HepG2 (cell line): Measurements from ENCODE around the gene PFKP. TPM values are rescaled to one million over a fixed set of nuclear protein-coding genes. Genes with fewer than 3 reads are reported as not detected.

Source experiments
- ATAC-seq: fragments of 200-7000 bp; cut with Tn5 transposase; 3 replicates; pipeline ENCODE4 v1.9.1; 2020; ENCODE audit warnings: mild to moderate bottlenecking, moderate library complexity
- BruUV-seq: library from RNA; stranded (reverse); fragments of 400-500 nt; replicated peaks from 2 replicates; lab custom pipeline; 2021; lab: Mats Ljungman, UMichigan
- CTCF ChIA-PET: fragments of 300-600 bp; formaldehyde crosslinking; extraction: SDS; loops from one replicate; lab custom pipeline; 2021; ENCODE audit warnings: low total read pairs, inconsistent platforms, low intra/inter-chr PET ratio; lab: Yijun Ruan, JAX
- POLR2A ChIA-PET: fragments of 350-600 bp; sonication (Branson Sonifier 250); formaldehyde crosslinking; loops from one replicate; lab custom pipeline; 2020; ENCODE audit warnings: antibody characterized with exemption, inconsistent platforms; lab: Yijun Ruan, JAX
- DNase-seq: peaks from one replicate; pipeline ENCODE4 v3.0.0-alpha.2; 2015; ENCODE audit warnings: low spot score
- FAIRE-seq: peaks from 3 replicates; lab custom pipeline; 2011; peaks lifted over from hg19 to GRCh38; lab: Jason Lieb, UNC
- H2AFZ ChIP-seq: one replicate; pipeline ENCODE4 v1.6.1; 2011; ENCODE audit warnings: low read length, inconsistent platforms
- H3K27ac ChIP-seq: fragments of 300-600 bp; 3 replicates; pipeline ENCODE4 v1.8.0; 2011; ENCODE audit warnings: mixed run types, mild to moderate bottlenecking, mixed read lengths, low read length, inconsistent platforms; ENCODE audit not compliant: insufficient read depth; ENCODE audit errors: extremely low read length
- H3K27me3 ChIP-seq, 2 experiments: fragments of 200-600 bp in 1 of 2; 2 replicates in 1 of 2; 3 replicates in 1 of 2; pipeline versions ENCODE4 v1.6.0 to v1.8.0; 2011; ENCODE audit warnings: low read length in 2 of 2, mild to moderate bottlenecking in 2 of 2, moderate library complexity in 2 of 2, inconsistent platforms in 1 of 2; ENCODE audit not compliant: insufficient read depth in 2 of 2, control insufficient read depth in 1 of 2
- H3K36me3 ChIP-seq, 2 experiments: fragments of 200-600 bp in 1 of 2; replicated peaks in 1 of 2; 2 replicates in 1 of 2; 3 replicates in 1 of 2; pipeline versions ENCODE4 v1.5.1 to v1.8.0; 2011; ENCODE audit warnings: low read length in 2 of 2, inconsistent platforms in 1 of 2; ENCODE audit not compliant: insufficient read depth in 2 of 2, control insufficient read depth in 1 of 2
- H3K4me1 ChIP-seq: 2 replicates; pipeline ENCODE4 v1.5.1; 2012; ENCODE audit warnings: low read length, inconsistent platforms; ENCODE audit not compliant: insufficient read depth
- H3K4me2 ChIP-seq: 2 replicates; pipeline ENCODE4 v1.6.0; 2011; ENCODE audit warnings: low read depth, low read length, inconsistent platforms
- H3K4me3 ChIP-seq, 3 experiments: fragments of 200-600 bp in 1 of 3; sonication (generic), shearing (Covaris generic) in 1 of 3; replicated peaks in 1 of 3; 2 replicates each; pipeline ENCODE4 v1.5.1; 2011 to 2016; ENCODE audit warnings: low read length in 3 of 3, inconsistent platforms in 2 of 3, low read depth in 2 of 3, mild to moderate bottlenecking in 2 of 3, control low read depth in 1 of 3, mixed read lengths in 1 of 3; ENCODE audit not compliant: insufficient read depth in 1 of 3
- H3K79me2 ChIP-seq: one replicate; pipeline ENCODE4 v1.6.1; 2011; ENCODE audit warnings: low read length, inconsistent platforms; ENCODE audit not compliant: insufficient read depth
- H3K9ac ChIP-seq: 2 replicates; pipeline ENCODE4 v1.6.0; 2011; ENCODE audit warnings: mild to moderate bottlenecking, low read depth, low read length, inconsistent platforms; ENCODE audit not compliant: insufficient read depth
- H3K9me3 ChIP-seq: 2 replicates; pipeline ENCODE4 v1.5.1; 2012; ENCODE audit warnings: mild to moderate bottlenecking, low read length
- H4K20me1 ChIP-seq: 2 replicates; pipeline ENCODE4 v1.6.0; 2011; ENCODE audit warnings: inconsistent platforms, mild to moderate bottlenecking, low read length, moderate library complexity; ENCODE audit not compliant: insufficient read depth
- ATM ChIP-seq: fragments of 450-650 bp; IDR thresholded peaks from 2 replicates; pipeline ENCODE4 v1.7.1; 2017; ENCODE audit warnings: mild to moderate bottlenecking, borderline replicate concordance
- CENPBD1 ChIP-seq: sonication (generic); formaldehyde crosslinking; IDR thresholded peaks from 2 replicates; pipeline ENCODE4 v1.8.0; 2022; ENCODE audit warnings: missing genetic modification reagents, low read depth, mild to moderate bottlenecking, borderline replicate concordance
- FOXC1 ChIP-seq: sonication (generic); formaldehyde crosslinking; IDR thresholded peaks from 2 replicates; pipeline ENCODE4 v1.8.0; 2022; ENCODE audit warnings: mild to moderate bottlenecking, missing genetic modification reagents, borderline replicate concordance
- FOXP4 ChIP-seq: sonication (generic); formaldehyde crosslinking; IDR thresholded peaks from 2 replicates; pipeline ENCODE4 v1.4.0; 2020; ENCODE audit warnings: missing genetic modification reagents
- NFATC3 ChIP-seq: sonication (generic); formaldehyde crosslinking; IDR thresholded peaks from 2 replicates; pipeline ENCODE4 v1.5.1; 2020; ENCODE audit warnings: mild to moderate bottlenecking, missing genetic modification reagents
- NR0B2 ChIP-seq: sonication (generic); formaldehyde crosslinking; IDR thresholded peaks from 2 replicates; pipeline ENCODE4 v1.4.0; 2020; ENCODE audit warnings: mild to moderate bottlenecking, missing genetic modification reagents
- THAP9 ChIP-seq: sonication (generic); formaldehyde crosslinking; IDR thresholded peaks from 2 replicates; pipeline ENCODE4; 2020; ENCODE audit warnings: missing genetic modification reagents, mild to moderate bottlenecking, borderline replicate concordance
- TIGD3 ChIP-seq: sonication (generic); formaldehyde crosslinking; IDR thresholded peaks from 2 replicates; pipeline ENCODE4 v1.5.1; 2020; ENCODE audit warnings: mild to moderate bottlenecking, missing genetic modification reagents, borderline replicate concordance
- TMF1 ChIP-seq: sonication (generic); formaldehyde crosslinking; IDR thresholded peaks from 2 replicates; pipeline ENCODE4 v1.8.1; 2022; ENCODE audit warnings: low read depth, missing genetic modification reagents
- ZBTB33 ChIP-seq: sonication (generic); formaldehyde crosslinking; IDR thresholded peaks from 2 replicates; pipeline ENCODE4 v1.4.0; 2020; ENCODE audit warnings: missing genetic modification reagents
- ZNF589 ChIP-seq: sonication (generic); formaldehyde crosslinking; conservative IDR thresholded peaks from 2 replicates; pipeline ENCODE4 v1.8.0; 2022; ENCODE audit warnings: mild to moderate bottlenecking, moderate library complexity, missing genetic modification reagents
- ZNF776 ChIP-seq: sonication (generic); formaldehyde crosslinking; IDR thresholded peaks from 2 replicates; pipeline ENCODE4 v1.4.0; 2020; ENCODE audit warnings: mild to moderate bottlenecking, missing genetic modification reagents
- WGBS: methylation state at CpG from one replicate; pipeline ENCODE4 v1.1.6; 2017; ENCODE audit warnings: low lambda C conversion rate; 5-methylcytosine and 5-hydroxymethylcytosine counted together
- in situ Hi-C: cut with HindIII; loops from 2 replicates; pipeline ENCODE4 v1.10.0; 2017; ENCODE audit warnings: low pct_unique_long_range_greater_than_20kb; ENCODE audit not compliant: extremely low pct_ligation_motif_present
- intact Hi-C: fragments of 100-400 bp; cut with micrococcal nuclease; formaldehyde crosslinking; loops from one replicate; pipeline ENCODE4 v1.10.0; 2022; ENCODE audit not compliant: unreplicated experiment
- polyA plus RNA-seq, 8 experiments: library from polyadenylated mRNA; depleted of rRNA in 3 of 8; stranded (reverse) in 7 of 8; unstranded in 1 of 8; fragments of >200 nt; fragmentation: Illumina TruSeq in 4 of 8; extraction: Trizol in 4 of 8; gene quantifications; 2 replicates each; pipeline versions ENCODE4 v1.2.1 to v1.2.3, GENCODE V29; 2011 to 2016; ENCODE audit warnings: low read depth in 4 of 8, missing spikeins in 1 of 8, mixed read lengths in 1 of 8; ENCODE audit not compliant: insufficient read depth in 1 of 8
- total RNA-seq, 5 experiments: library from RNA; depleted of rRNA; stranded (reverse); fragments of >200 nt; fragmentation: Illumina TruSeq; extraction: Trizol; gene quantifications; 2 replicates each; pipeline ENCODE4 v1.2.3, GENCODE V29; 2016; ENCODE audit warnings: low read depth in 1 of 5

PFKP gene
- total and polyA plus RNA-seq, 2 of the 13 experiments (the other 11 are each of a cell fraction or from before 2014, with no cell fraction given): 0.80 to 2.4 TPM

GRCh38 chr10:3146289-3146688 lies 78.9 kb downstream of the PFKP start (continued):
- TF ChIP-seq FOXP4 (CRISPR knock-in tag): no peak
- TF ChIP-seq FOXC1 (CRISPR knock-in tag): no peak
- no peak for TF ChIP-seq TIGD3 (CRISPR knock-in tag)
- TF ChIP-seq ZNF776: no peak

GRCh38 chr10:3147117-3147820 lies 79.9 kb downstream of the PFKP start:
- in situ Hi-C loops: no loop called here
- intact Hi-C loops: no loop called here
- H3K4me3 ChIP-seq: no peak overlapping the region
- ChIA-PET CTCF (no interaction called here), POLR2A (no interaction called here)
- DNase-seq: no peak
- peaks cover 18 to 60% of the 10 kb centered on the region in 2 experiments for H3K36me3 ChIP-seq
- ATAC-seq: no peak
- FAIRE-seq: no peak
- no TSS peak for BruUV-seq
- no peak overlapping the region for H3K27ac ChIP-seq
- no peaks in the 10 kb centered on the region for H3K27me3 ChIP-seq
- H3K4me2 ChIP-seq: no peak overlapping the region
- no peaks in the 10 kb centered on the region for H3K4me1 ChIP-seq
- no peak overlapping the region for H2AFZ ChIP-seq
- WGBS: 92% methylated on average over 17 of the region's 17 CpGs
- no peaks in the 10 kb centered on the region for H3K79me2 ChIP-seq
- no peaks in the 10 kb centered on the region for H4K20me1 ChIP-seq
- no peaks in the 10 kb centered on the region for H3K9me3 ChIP-seq
- H3K9ac ChIP-seq: no peak overlapping the region
- TF ChIP-seq ZBTB33 (CRISPR knock-in tag): no peak
- no peak for TF ChIP-seq NFATC3
- no peak for TF ChIP-seq CENPBD1 (CRISPR knock-in tag)
- no peak for TF ChIP-seq THAP9 (CRISPR knock-in tag)
- no peak for TF ChIP-seq NR0B2 (CRISPR knock-in tag)
- no peak for TF ChIP-seq ZNF589 (CRISPR knock-in tag)
- no peak for TF ChIP-seq ATM
- no peak for TF ChIP-seq TMF1
